ENCODE results near the gene KSR1.

- TF ChIP-seq EZH2 (IDR thresholded peaks at IDR 0.05; ENCODE audit: insufficient read depth, poor library complexity, severe bottlenecking): no peak
- TF ChIP-seq EZH2phosphoT487 (IDR thresholded peaks at IDR 0.05; ENCODE audit: insufficient read depth, low read depth): no peak
Observed at GRCh38 chr17:27615121-27615520, 158.9 kb downstream of the KSR1 start.

All from GM23248 (cell line).